HG02642 (cell line): ENCODE measurements around the gene ZNF775.
A peak's percentile ranks its signal among the peaks of the same experiment; 100 is the strongest.

ENCODE experiments used
- ATAC-seq: cut with Tn5 transposase; IDR thresholded peaks from one replicate; pipeline ENCODE4 v1.9.1; 2021; ENCODE audit warnings: mild to moderate bottlenecking; ENCODE audit not compliant: unreplicated experiment, poor library complexity

The ZNF775 gene

DNA sequence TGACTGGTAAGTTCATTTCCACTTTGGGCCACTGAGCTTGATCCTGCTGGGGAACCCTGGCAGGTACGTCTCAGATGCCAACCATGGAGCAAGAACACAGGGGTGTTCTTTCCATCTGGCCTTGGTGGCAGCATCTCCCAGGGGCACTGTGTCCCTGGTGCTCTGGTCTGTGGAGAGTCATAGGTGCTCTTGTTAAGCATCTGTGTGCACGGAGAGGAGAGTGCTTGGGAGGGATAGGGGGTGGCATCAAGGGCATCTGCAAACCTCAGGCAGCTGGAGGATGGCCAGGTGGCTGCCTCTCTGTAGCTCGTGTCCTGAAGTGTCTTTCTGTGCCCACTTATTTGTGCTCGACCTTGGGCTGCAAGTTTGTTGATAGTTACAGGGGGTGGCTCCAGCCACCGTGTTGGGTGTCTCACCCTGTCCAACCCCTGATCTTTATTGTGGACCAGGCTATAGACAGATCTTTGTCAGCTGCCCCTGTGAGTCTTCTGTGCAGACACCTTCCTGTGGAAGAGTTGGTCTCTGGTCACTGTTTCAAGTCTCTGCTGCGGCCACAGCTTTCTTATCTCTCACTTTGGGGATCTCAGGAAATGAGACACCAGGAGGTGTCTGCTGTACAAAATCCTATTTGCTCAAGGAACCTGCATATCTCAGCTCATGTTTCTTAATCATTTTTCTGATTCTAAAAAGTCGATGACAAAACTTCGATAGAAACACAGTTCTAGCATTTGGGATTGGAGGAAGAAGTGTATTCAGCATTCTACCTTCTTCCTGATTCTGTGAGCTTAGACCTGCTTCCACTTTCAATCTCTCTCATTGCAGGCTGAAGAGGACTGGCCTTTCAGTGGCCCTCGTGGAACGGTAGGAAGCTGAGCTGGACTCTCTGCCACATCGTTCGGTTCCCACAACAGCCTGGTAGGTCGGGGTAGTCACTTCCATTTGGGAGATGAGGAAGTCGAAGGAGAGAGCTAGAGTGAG, 54.1 kb downstream of the ZNF775 start:
- peak; percentile 27 for ATAC-seq

DNA sequence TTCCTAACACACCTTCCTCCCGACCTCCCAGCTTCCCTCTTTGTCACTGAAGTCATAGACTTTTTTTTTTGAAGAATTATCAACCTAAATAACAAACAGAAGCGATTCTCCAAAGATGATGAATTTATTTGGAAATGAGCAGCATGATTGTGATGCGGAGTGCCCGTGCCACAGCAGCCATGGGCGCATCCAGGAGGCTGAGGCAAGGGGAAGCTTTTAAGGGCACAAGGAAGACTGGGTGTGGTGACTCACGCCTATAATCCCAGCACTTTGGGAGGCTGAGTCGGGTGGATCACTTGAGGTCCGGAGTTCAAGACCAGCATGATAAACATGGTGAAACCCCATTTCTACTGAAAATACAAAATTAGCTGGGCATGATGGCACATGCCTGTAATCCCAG, 55.1 kb downstream of the ZNF775 start:
- ATAC-seq, result no peak

DNA sequence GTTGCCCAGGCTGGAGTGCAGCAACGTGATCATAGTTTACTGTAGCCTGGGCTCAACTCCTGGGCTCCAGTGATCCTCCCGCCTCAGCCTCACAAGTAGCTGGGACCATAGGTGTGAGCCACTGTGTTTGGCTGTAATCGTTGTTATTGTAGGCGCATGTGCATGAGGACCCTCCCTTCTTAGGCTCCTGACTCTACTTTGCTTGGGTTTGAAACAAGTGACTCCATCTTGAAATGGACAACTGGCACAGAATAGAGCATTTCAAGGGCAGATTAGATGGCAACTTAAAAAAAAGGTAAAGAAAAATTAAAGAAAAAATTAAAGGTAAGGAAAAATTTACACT, 55.9 kb downstream of the ZNF775 start:
- no peak for ATAC-seq

DNA sequence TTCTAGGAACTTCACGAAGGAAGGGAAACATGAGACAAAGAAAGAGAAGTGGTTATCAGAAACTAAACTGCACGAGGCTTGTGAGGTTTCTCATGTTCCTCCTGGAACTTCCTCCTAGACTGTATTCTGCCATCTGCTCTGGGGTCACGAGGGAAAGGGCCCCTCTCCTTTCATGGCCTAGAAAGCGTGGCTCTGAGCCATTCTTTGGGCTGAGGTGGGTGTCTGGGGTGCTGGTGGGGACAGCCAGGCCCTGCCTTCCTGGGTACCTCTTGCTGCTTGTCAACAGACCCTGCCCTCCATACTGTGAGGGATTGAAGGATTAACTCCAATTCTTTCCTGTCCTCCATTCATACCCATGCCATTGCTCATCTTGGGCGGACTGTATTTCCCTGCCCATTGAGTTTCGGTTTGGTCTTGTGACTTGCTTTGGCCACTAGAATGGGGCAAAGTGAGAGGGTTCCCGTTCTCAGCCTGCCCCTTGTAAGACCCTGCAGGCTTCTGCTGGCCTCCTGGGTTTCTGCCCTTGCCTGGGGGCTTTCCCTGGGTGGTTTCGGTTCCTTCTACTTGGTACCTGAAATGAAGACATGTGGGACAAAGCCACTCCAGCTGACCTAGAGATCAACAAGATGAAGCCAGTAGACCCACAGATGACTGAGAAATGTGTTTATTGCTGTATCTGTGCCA, 56.4 kb downstream of the ZNF775 start:
- peak; percentile 95 for ATAC-seq

DNA sequence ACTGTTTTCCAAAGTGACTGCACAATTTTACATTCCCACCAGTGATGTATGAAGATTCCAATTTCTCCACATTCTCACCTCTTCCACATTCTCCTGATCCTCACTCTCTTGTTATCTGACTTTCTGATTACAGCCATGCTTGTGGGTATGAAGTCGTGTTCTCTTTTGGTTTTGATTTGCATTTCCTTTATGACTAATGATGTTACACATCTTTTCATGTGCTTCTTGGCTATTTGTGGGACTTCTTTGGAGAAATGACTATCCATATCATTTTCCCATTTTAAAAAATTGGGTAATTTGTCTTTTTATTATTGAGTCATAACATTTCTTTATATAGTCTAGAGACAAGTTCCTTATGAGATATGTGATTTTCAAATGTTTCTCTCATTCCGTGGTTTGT, 60.8 kb downstream of the ZNF775 start:
- no peak for ATAC-seq

DNA sequence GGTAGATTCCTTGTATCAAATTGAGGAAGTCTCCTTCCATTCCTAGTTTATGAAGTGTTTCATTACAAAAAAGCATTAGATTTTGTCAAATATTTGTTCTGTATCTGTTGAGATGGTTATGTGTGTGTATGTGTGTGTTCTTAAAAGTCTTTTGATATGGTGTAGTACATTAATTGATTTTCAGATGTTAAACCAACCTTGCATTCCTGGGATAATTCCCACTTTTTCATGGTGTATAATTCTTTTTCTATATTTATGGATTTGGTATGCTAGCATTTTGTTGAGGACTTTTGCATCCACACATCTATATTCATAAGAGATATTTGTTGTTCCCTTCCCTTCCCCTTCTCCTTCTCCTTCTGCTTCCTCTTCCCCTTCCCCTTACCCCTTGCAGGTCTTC, 62.4 kb downstream of the ZNF775 start:
- ATAC-seq, result no peak

DNA sequence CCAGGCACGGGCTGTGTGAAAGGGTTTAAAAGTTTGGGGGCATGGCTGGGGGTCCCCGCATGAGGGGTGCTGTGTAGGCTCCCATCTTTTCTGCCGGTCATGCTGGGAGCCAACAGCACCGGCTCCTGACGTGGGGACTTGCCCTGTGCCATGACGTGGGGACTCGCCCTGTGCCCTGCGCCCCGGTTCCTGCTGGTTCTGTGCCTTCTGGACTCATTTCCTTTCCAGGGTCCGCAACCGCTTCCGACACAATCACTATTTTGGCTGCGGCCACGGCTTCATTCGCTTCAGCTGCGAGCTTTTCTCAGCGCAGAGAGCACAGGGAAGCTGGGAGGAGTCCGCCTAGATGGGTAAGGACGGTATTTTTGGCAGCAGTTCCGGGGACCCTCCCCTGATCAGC, 63.7 kb downstream of the ZNF775 start:
- ATAC-seq, result no peak

DNA sequence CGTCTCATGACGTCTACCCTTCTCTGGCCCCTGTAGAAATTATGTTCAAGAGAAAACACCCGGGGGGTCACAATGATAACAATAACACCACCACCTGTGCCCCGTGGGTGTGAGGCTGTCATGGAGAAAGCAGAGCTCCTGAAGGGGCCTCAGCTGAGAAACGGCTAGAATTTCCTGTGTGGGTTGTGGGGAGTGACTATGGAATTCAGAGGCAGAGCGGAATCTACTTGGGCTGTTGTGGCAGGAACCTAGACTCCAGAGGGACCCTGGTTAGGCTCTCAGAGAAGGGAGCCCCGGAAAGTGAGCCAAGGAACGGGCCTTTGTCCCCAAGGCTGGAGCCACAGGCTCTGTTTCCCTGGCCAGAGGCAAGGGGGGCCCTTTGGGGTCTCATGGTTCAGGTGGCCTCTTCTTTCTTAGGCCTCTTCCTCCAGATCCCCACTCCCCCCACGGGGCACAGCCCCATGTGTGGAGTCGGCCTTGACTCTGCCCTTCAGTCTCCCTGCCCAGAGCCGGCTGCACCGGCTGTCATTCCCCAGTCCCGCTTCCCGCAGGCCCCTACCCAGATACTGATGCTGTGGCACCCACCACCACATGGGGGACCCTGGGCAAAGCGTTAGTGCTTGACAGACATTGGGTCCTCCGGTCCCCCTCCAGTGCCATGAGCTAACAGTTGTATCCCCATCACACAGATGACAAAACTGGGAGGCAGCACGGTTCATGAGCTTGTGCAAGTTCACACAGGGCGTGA, 64.8 kb downstream of the ZNF775 start:
- ATAC-seq, result no peak

DNA sequence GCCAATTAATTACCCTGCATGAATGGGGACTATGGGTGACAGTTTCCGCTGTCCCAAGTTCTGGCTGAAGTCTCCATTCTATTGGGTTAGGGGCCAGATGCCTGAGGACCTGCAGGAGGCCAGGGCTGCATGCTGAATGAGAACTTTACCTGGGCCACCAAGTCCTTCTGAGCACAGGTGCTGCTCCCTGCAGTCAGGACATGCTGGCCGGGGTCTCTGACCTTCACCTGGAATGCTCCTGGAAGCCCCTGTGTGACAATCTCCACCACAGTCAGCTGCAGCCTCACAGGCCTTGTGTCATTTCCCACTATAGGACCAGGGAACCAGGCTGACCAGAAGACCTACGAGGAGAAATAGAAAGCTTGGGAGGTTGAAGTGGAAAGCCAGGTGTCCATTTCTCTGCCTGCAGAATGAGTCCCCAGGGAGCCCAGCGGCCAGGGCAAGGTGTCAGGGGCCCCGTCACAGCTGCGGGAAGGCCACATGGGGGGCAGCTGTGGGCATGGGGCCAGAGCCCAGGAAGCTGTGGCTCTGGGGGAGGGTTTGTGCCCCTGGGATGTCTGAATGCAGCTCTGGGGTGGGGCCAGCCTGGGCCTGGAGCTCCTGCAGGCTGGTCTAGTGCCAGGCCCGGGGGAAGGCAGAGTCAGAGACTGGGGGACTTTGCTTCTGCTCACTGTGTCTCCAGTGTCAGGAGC, 65.7 kb downstream of the ZNF775 start:
- no peak for ATAC-seq

DNA sequence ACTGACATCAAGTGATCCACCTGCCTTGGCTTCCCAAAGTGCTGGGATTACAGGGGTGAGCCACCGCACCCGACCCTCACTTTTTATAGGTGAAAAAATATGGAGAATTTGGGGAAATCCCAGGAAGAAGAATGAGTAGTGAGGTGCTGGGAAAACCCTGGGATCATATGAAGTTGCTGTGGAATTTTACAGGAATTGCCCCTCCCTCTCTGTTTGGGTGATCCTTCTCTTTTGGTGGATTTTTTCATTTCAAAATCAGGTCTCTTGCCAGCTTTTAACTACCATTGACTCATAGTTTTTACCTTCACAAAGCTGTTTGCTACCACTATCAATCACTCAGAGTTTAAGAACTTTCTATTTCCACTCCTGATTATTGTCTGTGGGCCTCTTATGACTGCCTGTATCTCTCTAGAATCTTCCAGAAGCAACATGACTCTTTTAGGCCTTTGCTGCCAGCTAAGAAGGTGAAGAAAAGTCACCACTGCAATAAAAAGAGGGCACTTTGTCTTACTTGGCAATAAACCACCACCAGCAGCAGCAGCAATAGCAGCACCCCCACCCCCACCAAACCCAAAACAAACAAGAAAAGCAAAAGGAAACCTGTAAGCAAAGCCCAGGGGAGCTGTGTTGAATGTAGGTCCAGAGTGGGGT, 67.3 kb downstream of the ZNF775 start:
- ATAC-seq, result no peak
